Activated CD4-positive, alpha-beta T cell treated with anti-CD3 and anti-CD28 coated beads for 24 hours (primary cell): Measurements from ENCODE around the gene KCNMB2.

Experiments
- DNase-seq, 2 donors: peaks; one replicate each; pipeline ENCODE4 v3.0.0-alpha.2; 2020; ENCODE audit warnings: low read depth in 2 of 2

The KCNMB2 gene

GRCh38 chr3:178568911-178569310 is 32.7 kb downstream of the KCNMB2 start:
- no peak for DNase-seq

DNA sequence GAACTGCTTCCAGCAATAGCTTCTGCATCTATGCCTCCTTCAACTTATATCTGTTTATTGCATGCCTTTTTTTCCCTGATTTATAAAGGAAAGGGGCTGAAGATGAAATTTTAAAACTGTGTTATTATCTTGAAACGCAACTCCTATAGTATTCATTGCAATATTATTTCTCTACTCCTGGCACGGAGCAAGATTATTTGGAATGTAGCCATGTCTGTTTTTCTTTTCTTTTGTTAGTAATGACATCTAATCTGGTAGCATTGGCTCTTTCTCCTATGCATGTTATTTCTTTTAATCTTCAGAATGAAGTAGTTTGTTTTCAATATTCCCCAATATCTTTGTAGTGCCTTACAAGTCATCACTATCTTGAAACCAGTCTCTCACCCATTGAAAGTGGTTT is 33.6 kb downstream of the KCNMB2 start:
- no peak for DNase-seq

- no peak for DNase-seq
Observed at GRCh38 chr3:178583963-178584575, 47.8 kb downstream of the KCNMB2 start.

GRCh38 chr3:178584722-178585380 is 48.6 kb downstream of the KCNMB2 start:
- no peak for DNase-seq

DNA sequence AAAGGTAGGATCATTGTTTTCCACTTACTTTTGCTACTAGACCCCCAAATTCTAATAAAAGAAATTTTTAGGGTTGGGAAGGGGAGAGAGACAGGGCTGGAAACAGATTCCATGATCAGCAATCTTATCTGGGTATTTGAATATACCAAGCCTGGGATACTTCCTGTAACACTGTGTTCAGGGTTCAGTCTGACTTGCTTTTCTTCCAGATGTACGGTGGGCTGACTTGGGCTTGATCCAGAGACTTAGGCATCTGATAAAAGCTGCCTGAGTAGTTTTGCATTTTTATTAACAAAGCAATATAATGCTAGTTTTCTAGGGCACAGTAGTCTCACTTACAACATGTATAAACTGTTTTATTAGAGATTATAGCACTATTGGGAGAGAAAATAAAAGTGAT is 49.2 kb downstream of the KCNMB2 start:
- no peak for DNase-seq

DNA sequence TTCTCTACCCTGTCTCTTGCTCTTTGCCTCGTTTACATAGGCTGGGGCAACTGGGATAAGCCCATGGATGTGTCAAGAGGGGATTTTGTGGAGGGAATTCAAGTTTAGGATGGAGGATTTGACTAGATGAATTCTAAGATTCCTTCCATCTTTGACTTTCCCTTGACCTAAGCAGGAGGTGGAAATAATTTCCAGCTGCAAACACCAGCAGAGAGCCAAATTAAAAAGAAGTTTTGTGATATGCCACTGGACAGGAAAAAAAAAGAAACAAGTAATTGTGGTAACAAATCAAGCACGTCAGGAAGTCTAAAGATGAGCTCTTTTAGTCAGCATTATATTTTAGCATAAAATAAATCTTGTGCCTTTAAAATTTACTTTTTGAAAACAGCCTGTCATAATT is 49.8 kb downstream of the KCNMB2 start:
- DNase-seq: no peak

DNA sequence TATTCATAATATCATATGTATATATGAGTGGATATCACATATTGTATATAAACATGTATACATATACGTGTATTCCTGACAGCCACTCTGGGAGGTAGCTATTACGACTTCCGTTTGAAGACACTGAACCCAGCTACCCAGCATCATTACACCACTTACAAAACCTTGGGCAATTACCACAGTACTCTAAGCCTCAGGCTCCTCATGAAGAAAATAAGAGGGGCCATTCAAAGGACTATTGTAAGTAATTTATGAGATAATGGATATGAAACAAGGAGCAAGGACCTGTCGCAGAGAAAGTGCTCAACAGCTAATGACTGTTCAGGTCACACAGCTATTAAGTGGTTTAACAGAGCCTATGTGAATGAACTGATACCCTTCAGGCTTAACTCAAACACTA is 52.4 kb downstream of the KCNMB2 start:
- no peak for DNase-seq

GRCh38 chr3:178593786-178594185 is 57.5 kb downstream of the KCNMB2 start:
- DNase-seq: no peak

DNA sequence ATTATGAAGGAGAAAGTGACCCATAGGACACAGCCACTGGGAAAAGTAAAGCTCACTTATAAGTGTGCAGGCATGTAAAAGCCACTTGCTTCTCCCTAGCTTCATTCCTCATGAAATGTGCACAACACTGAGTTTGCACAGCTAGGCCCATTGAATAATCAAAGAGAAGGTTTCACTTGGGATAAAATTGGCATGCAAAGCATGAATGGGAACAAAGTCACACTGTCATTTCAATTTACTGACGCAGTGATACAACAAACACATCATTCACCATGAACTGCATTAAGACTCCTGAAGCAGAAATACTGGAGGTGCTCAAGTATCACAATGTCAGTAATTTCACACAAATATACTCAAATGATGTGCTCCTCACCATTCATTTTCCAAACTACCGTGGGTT is 61.1 kb downstream of the KCNMB2 start:
- no peak for DNase-seq

GRCh38 chr3:178602856-178603255 is 66.6 kb downstream of the KCNMB2 start:
- DNase-seq: no peak

DNA sequence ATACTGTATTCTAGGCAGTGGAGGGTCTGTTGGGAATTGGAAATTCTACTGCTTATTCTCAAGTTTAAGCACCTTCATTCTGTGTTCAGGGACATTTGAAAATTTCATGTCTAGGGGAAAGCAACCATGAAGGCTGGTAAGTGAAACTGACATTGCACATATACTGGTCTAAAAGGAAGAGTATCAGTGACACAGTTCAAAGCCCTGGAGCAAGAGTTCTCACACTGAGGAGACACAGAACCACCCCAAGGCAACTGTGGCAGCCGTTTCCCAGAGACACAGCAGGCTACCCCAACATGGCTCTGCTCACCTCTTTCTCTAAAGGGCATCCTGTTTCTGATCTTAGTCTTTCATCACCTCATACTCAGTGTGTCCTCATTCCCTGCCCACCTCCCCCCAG is 67.5 kb downstream of the KCNMB2 start:
- no peak for DNase-seq

DNA sequence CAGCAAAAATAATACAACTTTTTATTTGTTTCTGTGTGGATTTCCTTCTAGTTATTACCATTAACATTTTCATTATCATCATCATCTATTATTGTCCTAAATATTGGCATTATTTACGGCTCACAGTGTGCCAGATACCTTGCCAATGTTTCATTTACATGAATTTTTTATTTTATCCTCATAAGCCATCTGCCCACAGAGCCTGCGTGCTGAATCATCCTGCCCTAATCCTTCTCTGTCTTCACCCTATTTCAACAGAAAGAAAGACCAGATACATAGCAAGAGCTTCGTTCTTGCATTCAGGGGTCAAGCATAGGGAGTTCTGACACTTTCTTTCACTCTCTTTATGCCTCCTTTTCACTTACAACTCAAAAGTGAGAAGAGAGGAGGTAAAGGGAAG is 82.0 kb downstream of the KCNMB2 start:
- DNase-seq: no peak

DNA sequence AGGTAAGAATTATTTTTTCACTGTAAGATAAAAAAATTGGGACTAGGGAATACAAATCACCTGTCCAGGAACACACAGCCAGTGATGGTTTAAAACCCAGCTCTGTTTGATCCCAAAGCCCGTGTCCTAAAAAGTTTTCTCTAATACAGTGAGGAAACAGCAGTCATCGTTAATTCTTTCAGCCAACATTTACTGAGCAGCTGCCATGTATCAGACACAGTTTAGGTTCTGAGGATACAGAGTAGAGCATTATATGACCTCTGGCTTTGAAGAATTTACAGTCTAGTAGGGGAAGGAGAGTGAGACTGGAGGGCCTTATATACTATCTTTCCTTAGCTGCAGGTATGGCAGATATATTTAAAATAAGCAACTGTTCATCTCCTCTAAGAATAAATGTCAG is 82.7 kb downstream of the KCNMB2 start:
- DNase-seq: no peak

- no peak for DNase-seq
Observed at GRCh38 chr3:178623666-178624255, 87.5 kb downstream of the KCNMB2 start.

DNA sequence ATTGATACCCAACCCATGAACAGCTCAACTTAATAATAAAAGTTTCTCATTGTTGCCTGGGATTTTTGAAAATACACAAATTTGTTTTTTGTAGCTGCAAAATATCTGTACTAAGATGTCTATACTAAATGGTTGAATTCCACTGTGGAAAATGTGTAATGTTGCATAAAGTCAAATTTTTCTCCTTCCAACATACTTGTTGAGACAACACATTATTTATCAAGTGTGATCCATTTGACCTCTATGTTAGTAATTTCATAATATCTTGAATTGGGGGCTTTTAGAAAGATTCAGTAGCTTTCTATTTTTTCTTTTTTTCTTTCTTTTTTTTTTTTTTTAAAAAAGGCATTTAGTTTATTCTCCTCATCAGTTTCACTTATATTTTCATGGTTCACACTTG is 88.0 kb downstream of the KCNMB2 start:
- no peak for DNase-seq

GRCh38 chr3:178625053-178625600 is 88.9 kb downstream of the KCNMB2 start:
- DNase-seq: no peak

DNA sequence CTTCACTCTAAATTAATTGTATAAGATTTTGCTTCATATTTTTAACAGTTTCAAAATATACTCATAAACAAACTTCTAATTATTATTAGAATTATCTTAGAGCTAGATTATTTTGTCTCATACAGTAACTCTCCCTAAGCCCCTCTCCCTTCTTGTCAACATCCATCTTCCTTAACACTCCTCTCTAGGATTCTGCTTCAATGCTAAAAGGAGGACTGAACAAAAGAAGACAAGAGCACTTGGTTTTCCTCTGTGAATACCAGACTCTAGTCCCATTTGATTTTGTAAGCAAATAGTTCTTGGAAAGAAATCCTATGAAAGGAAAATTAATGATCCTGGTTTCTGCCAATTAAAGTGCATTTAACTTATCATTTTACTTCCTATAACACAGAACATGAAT is 91.8 kb downstream of the KCNMB2 start:
- DNase-seq: no peak

DNA sequence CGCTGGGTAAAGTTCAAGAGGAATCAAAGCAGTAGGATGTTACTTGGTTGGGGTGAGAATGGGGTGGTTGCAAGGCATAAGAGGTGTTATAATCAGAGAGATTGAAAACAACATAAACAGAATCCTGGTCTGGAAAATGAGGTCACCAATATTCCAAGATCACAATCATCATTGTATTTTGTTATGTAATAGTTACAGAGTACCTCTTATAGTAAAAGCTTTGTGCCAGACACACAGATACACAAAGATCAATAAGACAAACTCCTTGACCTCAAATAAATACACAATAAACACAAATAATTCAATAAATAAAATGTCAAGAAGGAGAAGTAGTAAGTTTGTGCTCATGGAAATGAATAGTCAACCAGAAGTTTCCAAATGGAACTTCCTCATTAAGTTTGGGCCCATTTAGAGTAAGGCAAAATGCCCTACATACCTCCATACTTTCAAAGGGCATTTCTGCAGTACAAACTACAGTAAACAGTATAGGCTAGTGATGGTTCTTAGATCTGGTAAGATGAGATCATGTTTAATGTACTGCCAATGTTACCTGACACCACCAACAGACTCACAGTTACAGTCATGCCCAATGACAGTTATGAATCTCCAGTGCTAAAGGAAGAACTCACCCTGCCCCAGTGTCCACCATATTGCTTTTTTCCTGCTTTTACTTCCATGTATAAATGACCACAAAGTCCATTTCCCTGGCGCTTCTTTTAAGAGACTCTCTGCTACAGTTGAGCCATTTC is 93.4 kb downstream of the KCNMB2 start:
- DNase-seq: no peak

- no peak for DNase-seq
Observed at GRCh38 chr3:178631950-178632349, 95.7 kb downstream of the KCNMB2 start.

- DNase-seq: no peak
Observed at GRCh38 chr3:178634975-178635374, 98.7 kb downstream of the KCNMB2 start.

DNA sequence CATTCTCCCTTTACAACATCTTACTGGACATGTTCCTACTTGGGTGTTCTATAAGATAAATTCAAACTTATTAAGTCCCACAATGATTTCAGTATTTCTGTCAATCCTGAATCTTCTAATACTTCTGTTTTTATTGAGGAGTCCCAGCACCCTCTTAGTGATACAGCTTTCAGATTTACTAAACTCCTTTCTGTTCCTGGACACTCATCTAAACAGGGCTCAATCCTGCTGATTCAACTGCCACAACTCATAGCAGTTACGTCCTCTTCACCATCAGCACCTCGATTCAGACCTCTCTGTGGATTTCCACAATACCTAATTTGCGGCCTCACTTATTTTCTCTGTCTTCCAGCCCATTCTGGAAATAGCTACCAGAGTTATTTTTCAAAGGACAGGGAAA is 101.6 kb downstream of the KCNMB2 start:
- no peak for DNase-seq

GRCh38 chr3:178645503-178645902 is 109.3 kb downstream of the KCNMB2 start:
- DNase-seq: no peak
